B cell (primary cell): ENCODE results near the gene ANKRD23.

Experiments used
- EZH2 ChIP-seq: IDR thresholded peaks from 2 replicates; pipeline ENCODE4 v1.6.1; 2012; ENCODE audit warnings: borderline replicate concordance, low read depth, mild to moderate bottlenecking, moderate library complexity, low read length; ENCODE audit not compliant: insufficient read depth, poor library complexity, severe bottlenecking
- TF ChIP-seq, protein P1 (sequence below): fragments of 200-600 bp; IDR thresholded peaks from one replicate; pipeline ENCODE4 v1.8.0; 2022; ENCODE audit warnings: antibody characterized with exemption, mild to moderate bottlenecking

DNA sequence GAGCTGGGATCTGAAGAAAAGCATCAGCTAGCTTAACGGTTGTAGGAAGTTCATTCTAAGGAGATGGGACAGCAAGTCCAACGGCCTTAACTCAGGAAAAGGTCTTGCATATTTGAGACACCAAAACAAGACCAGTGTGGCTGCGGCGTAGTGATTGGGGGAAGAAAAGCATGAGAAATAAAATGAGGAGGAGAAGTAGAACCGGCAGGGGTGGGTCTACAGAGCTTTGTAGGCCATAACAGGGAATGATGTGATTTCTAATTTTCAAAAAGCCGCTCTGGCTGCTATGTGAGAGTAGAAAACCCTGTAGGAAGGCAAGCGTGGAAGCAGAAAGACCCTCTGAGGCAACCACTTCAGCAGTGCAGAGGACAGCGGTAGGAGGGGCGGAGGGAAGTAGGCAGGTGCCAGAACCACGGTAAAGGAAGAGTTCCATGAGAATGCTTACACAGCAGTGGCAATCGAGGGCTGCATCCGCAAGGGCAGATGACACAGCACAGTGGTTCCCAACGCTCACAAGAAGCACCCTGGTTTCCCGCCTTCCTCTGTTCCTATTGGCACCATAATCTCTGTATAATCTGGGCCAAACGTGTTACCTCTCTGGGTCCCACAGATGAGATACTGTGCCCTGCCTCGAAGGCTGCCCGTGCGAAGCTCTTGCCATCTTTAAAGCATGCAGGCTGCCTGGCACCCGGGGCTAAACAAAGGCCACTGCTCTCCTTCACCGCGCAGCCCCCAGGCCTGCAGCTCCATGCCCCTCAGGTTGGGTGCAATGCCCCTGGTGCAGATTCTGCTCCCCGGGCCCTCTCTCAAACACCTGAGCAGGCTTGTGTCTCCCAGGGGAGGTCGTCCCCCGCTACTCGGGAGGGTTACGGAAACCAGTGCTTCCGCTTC is 13.2 kb upstream of the ANKRD23 start:
- TF ChIP-seq, protein P1, sequence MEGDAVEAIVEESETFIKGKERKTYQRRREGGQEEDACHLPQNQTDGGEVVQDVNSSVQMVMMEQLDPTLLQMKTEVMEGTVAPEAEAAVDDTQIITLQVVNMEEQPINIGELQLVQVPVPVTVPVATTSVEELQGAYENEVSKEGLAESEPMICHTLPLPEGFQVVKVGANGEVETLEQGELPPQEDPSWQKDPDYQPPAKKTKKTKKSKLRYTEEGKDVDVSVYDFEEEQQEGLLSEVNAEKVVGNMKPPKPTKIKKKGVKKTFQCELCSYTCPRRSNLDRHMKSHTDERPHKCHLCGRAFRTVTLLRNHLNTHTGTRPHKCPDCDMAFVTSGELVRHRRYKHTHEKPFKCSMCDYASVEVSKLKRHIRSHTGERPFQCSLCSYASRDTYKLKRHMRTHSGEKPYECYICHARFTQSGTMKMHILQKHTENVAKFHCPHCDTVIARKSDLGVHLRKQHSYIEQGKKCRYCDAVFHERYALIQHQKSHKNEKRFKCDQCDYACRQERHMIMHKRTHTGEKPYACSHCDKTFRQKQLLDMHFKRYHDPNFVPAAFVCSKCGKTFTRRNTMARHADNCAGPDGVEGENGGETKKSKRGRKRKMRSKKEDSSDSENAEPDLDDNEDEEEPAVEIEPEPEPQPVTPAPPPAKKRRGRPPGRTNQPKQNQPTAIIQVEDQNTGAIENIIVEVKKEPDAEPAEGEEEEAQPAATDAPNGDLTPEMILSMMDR, result no peak
- no peak for TF ChIP-seq EZH2
